ENCODE measurements around the gene TMEM131. TPM values are rescaled to one million over a fixed set of nuclear protein-coding genes. Genes with fewer than 3 reads are reported as not detected.

The TMEM131 gene
- total RNA-seq, 4 donors from 2014 or later, result 78.4 to 86.4 (median 80.5) TPM

GRCh38 chr2:97765933-97766332 lies 229.8 kb downstream of the TMEM131 start:
- DNase-seq, result no peak
- TF ChIP-seq CTCF (IDR thresholded peaks at IDR 0.05), result no peak
- TF ChIP-seq POLR2AphosphoS5 (IDR thresholded peaks at IDR 0.05), result no peak
- TF ChIP-seq POLR2A (IDR thresholded peaks at IDR 0.05), result no peak
- no peak for TF ChIP-seq EP300 (IDR thresholded peaks at IDR 0.05; ENCODE audit: low read depth)
- Histone ChIP-seq H3K36me3 (peaks cover 0 to 36% (median 9%) of the 10 kb centered on the region in 4 donors), H3K9me3 (no peaks in the 10 kb centered on the region), H3K27me3 (no peaks in the 10 kb centered on the region), H3K27ac (no peak overlapping the region), H3K4me1 (no peaks in the 10 kb centered on the region), H3K4me3 (no peak overlapping the region)
- intact Hi-C loops (cut with DNase I; ENCODE audit: low total_unique reads) (no loop called here), in situ Hi-C loops (cut with MboI; ENCODE audit: low pct_ligation_motif_present in 1 of 4, low pct_unique_long_range_greater_than_20kb in 1 of 4, low sequenced_read_pairs in 3 of 4) (no loop called here)
- 99 to 100% methylated on average over 1 to 4 of the region's 4 CpGs for WGBS, 2 donors (ENCODE audit: low coverage in 1 of 2)

- no peak for TF ChIP-seq EP300 (IDR thresholded peaks at IDR 0.05; ENCODE audit: low read depth)
- WGBS, 2 donors (ENCODE audit: low coverage in 1 of 2), result 90% methylated on average over 11 of the region's 11 CpGs; no CpG with 5 or more reads in 1 of the 2 donors
- in situ Hi-C loops (cut with MboI; ENCODE audit: low pct_ligation_motif_present in 1 of 4, low pct_unique_long_range_greater_than_20kb in 1 of 4, low sequenced_read_pairs in 3 of 4), result no loop called here
- H3K27me3 ChIP-seq, result no peaks in the 10 kb centered on the region
- no peaks in the 10 kb centered on the region for H3K4me1 ChIP-seq
- no peaks in the 10 kb centered on the region for H3K9me3 ChIP-seq
- no peak for DNase-seq
- H3K4me3 ChIP-seq, result no peak overlapping the region
- peaks cover 0 to 44% (median 14%) of the 10 kb centered on the region in 4 donors for H3K36me3 ChIP-seq
- intact Hi-C loops (cut with DNase I; ENCODE audit: low total_unique reads), result no loop called here
- no peak overlapping the region for H3K27ac ChIP-seq
These were observed 231.0 kb downstream of the TMEM131 start for GRCh38 chr2:97764559-97765263.

DNA sequence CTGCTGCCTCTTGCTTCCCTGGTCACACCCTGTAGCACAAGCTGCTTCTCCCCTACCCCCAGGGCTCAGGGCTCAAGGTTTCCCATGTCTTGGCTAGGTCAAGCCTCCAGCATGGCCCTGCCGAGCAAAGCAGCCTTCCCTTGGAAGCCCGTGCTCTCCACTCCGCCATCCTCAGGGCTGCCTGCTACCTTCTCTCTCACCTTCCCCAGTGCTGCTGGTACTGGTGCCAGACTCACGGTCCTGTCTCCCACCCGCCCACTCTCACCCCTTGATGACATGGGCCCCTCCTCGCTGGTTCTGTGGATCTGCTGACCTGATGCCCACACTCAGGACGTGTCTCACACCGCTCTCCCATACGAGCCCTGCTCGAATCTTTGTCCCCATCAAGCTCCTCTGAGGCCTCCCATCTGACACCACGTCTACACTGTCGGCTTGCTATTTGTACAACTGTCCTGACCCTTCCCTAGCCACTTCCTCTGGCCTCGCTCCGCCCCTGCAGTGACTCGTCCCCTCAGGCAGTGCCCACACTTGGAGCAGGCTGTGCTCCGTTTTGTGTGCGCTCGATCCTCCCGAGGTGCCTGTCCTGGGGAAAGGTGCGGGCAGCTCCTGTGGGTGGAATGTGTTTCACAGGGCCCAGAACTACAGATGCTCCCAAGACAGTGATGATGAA lies 232.4 kb downstream of the TMEM131 start:
- H3K36me3 ChIP-seq, result peaks cover 0 to 51% (median 17%) of the 10 kb centered on the region in 4 donors

DNA sequence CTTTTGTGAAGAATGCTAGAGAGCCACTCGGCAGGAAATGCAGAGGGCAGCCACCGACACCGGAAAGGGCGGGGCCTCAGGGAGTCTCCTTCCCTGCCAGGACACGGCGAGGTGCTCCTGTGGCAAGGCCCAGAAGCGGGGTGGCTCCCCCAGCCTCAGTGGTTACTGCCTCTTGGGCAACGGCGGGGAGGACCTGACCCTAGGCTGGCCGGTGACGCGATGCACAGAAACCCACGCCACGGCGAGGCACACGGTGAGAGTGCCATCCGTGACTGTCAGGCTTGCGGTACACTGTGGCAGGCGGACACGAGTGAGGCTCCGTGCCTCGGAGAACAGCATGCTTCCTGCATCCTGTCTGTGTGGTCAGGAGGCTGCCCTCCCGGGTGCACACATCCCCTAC lies 234.6 kb downstream of the TMEM131 start:
- intact Hi-C loops (cut with DNase I; ENCODE audit: low total_unique reads), result no loop called here
- Histone ChIP-seq H3K9me3 (no peaks in the 10 kb centered on the region), H3K36me3 (peaks cover 0 to 65% (median 21%) of the 10 kb centered on the region in 4 donors), H3K4me3 (no peak overlapping the region), H3K27me3 (no peaks in the 10 kb centered on the region), H3K4me1 (no peaks in the 10 kb centered on the region), H3K27ac (no peak overlapping the region)
- DNase-seq, result no peak
- in situ Hi-C loops (cut with MboI; ENCODE audit: low pct_ligation_motif_present in 1 of 4, low pct_unique_long_range_greater_than_20kb in 1 of 4, low sequenced_read_pairs in 3 of 4), result no loop called here
- TF ChIP-seq CTCF (IDR thresholded peaks at IDR 0.05) (no peak), POLR2AphosphoS5 (IDR thresholded peaks at IDR 0.05) (no peak), POLR2A (IDR thresholded peaks at IDR 0.05) (no peak), EP300 (IDR thresholded peaks at IDR 0.05; ENCODE audit: low read depth) (no peak)
- 92 to 100% methylated on average over 2 to 21 of the region's 23 CpGs for WGBS, 2 donors (ENCODE audit: low coverage in 1 of 2)

More for the DNA sequence above, 232.4 kb downstream of the TMEM131 start:
- no peak overlapping the region for H3K4me3 ChIP-seq
- no peak overlapping the region for H3K27ac ChIP-seq
- DNase-seq, result no peak
- in situ Hi-C loops (cut with MboI; ENCODE audit: low pct_ligation_motif_present in 1 of 4, low pct_unique_long_range_greater_than_20kb in 1 of 4, low sequenced_read_pairs in 3 of 4), result no loop called here
- intact Hi-C loops (cut with DNase I; ENCODE audit: low total_unique reads), result no loop called here
- 91 to 94% methylated on average over 9 to 20 of the region's 20 CpGs for WGBS, 2 donors (ENCODE audit: low coverage in 1 of 2)
- H3K9me3 ChIP-seq, result no peaks in the 10 kb centered on the region
- TF ChIP-seq POLR2AphosphoS5 (IDR thresholded peaks at IDR 0.05) (no peak), EP300 (IDR thresholded peaks at IDR 0.05; ENCODE audit: low read depth) (no peak), CTCF (IDR thresholded peaks at IDR 0.05) (no peak), POLR2A (IDR thresholded peaks at IDR 0.05) (no peak)
- H3K27me3 ChIP-seq, result no peaks in the 10 kb centered on the region
- H3K4me1 ChIP-seq, result no peaks in the 10 kb centered on the region

Data from transverse colon (tissue), 4 donors.